SK-N-SH (cell line): ENCODE data around the gene PFKM. TPM values are rescaled to one million over a fixed set of nuclear protein-coding genes. Genes with fewer than 3 reads are reported as not detected.

ENCODE experiments used
- CTCF ChIP-seq: fragments of 200-600 bp; sonication (generic); IDR thresholded peaks from 2 replicates; pipeline ENCODE4 v1.6.1; 2017; ENCODE audit warnings: antibody characterized with exemption, mild to moderate bottlenecking, moderate library complexity
- FOXM1 ChIP-seq: IDR thresholded peaks from 2 replicates; pipeline ENCODE4 v1.4.0; 2012; ENCODE audit warnings: low read depth, mild to moderate bottlenecking
- GABPA ChIP-seq: IDR thresholded peaks from 2 replicates; pipeline ENCODE4 v1.4.0; 2012; ENCODE audit warnings: low read depth, mild to moderate bottlenecking
- IRF3 ChIP-seq: fragments of 150-350 bp; IDR thresholded peaks from 2 replicates; pipeline ENCODE4 v1.6.1; 2016; ENCODE audit warnings: mild to moderate bottlenecking, low read depth, low read length
- MAX ChIP-seq: IDR thresholded peaks from 2 replicates; pipeline ENCODE4 v1.4.0; 2012; ENCODE audit warnings: low read depth
- NFIC ChIP-seq: IDR thresholded peaks from 2 replicates; pipeline ENCODE4 v1.4.0; 2012; ENCODE audit warnings: borderline replicate concordance
- NRF1 ChIP-seq: IDR thresholded peaks from 2 replicates; pipeline ENCODE4 v1.6.1; 2012; ENCODE audit warnings: low read depth, mild to moderate bottlenecking, low read length
- PBX3 ChIP-seq: IDR thresholded peaks from 2 replicates; pipeline ENCODE4; 2012
- RCOR1 ChIP-seq: fragments of 150-350 bp; IDR thresholded peaks from 2 replicates; pipeline ENCODE4 v1.6.1; 2017; ENCODE audit warnings: antibody characterized with exemption, low read length
- RFX5 ChIP-seq: IDR thresholded peaks from 2 replicates; pipeline ENCODE4 v1.6.1; 2012; ENCODE audit warnings: mild to moderate bottlenecking, improper control_type of control experiment, low read length
- USF1 ChIP-seq: IDR thresholded peaks from 2 replicates; pipeline ENCODE4 v1.4.0; 2012; ENCODE audit warnings: low read depth, borderline replicate concordance
- YY1 ChIP-seq: IDR thresholded peaks from 2 replicates; pipeline ENCODE4 v1.4.0; 2012; ENCODE audit warnings: low read depth, mild to moderate bottlenecking
- polyA plus RNA-seq, 3 experiments: library from polyadenylated mRNA; depleted of rRNA; stranded (reverse); fragments of >200 nt; gene quantifications; 2 replicates each; pipeline ENCODE4 v1.2.3, GENCODE V29; 2012
- small RNA-seq, 7 experiments: library from RNA; depleted of rRNA; stranded (forward); fragments of <200 nt; gene quantifications; one replicate each; pipeline ENCODE3, GENCODE V24; 2012

PFKM gene
- polyA plus RNA-seq, 1 of the 3 experiments (the other 2 are of a cell fraction), result 85.0 TPM

- peak; percentile 41; the same call in 1 of the 2 replicates for TF ChIP-seq FOXM1
- TF ChIP-seq NFIC, result peak; percentile 62; the same call in 1 of the 2 replicates
- TF ChIP-seq CTCF, result no peak
- TF ChIP-seq MAX, result 0 out of 2 replicates have a peak, but pooled peaks have one; percentile 29
- TF ChIP-seq IRF3, result no peak
- TF ChIP-seq NRF1, result no peak
- no peak for TF ChIP-seq USF1
- TF ChIP-seq GABPA, result no peak
- TF ChIP-seq YY1, result 0 out of 2 replicates have a peak, but pooled peaks have one; percentile 15
- no peak for TF ChIP-seq RFX5
- TF ChIP-seq RCOR1, result peak; percentile 27; the same call in 1 of the 2 replicates
- peak; percentile 75 for TF ChIP-seq PBX3
Measured at GRCh38 chr12:48194799-48195201, 75.6 kb downstream of the PFKM start (continued).

Small RNAs within 50 kb of the gene (small RNA-seq; reads per million reads assigned to genes)
- gene MIR6505 (0 to 7.3 (median 2.2) reads per million in 7 experiments), gene RNU6-1203P (0 to 3.4 (median 0) reads per million in 7 experiments)

Other genes starting within 250 kb of the PFKM start
- gene VDR, start 214.4 kb upstream of the PFKM start, polyA plus RNA-seq (2012; rRNA removed), result 0.29 and 0.33 TPM in 2 replicates
- 133 and 173 TPM in 2 replicates for gene TMEM106C, start 155.8 kb upstream of the PFKM start, polyA plus RNA-seq (2012; rRNA removed)
- gene COL2A1, start 114.9 kb upstream of the PFKM start, polyA plus RNA-seq (2012; rRNA removed), result 0.02 TPM in 1 of 2 replicates, not detected in the other
- 5.6 and 8.4 TPM in 2 replicates for gene SENP1, start 13.3 kb upstream of the PFKM start, polyA plus RNA-seq (2012; rRNA removed)
- 13.8 and 16.9 TPM in 2 replicates for gene ASB8, start 38.2 kb downstream of the PFKM start, polyA plus RNA-seq (2012; rRNA removed)
- 4.2 and 5.8 TPM in 2 replicates for gene CCDC184, start 64.3 kb downstream of the PFKM start, polyA plus RNA-seq (2012; rRNA removed)
- not detected in 2 replicates for gene OR10AD1, start 83.9 kb downstream of the PFKM start, polyA plus RNA-seq (2012; rRNA removed)
- gene ZNF641, start 231.6 kb downstream of the PFKM start, polyA plus RNA-seq (2012; rRNA removed), result 1.9 and 2.8 TPM in 2 replicates